Natural killer cell treated with Interleukin-12 subunit alpha and Interleukin-12 subunit beta and Interleukin-15 and Interleukin-18, amount 100 ng/mL, for 72 hours (primary cell): ENCODE results near the gene TENM4. TPM values are rescaled to one million over a fixed set of nuclear protein-coding genes. Genes with fewer than 3 reads are reported as not detected.
"Not testable (repeated sequence)": the region's sequence is repeated elsewhere in the genome, so short reads cannot be mapped to it uniquely, and the experiment has no call there.

Experiments
- ATAC-seq, 2 donors: fragments of 150-1000 bp; cut with Tn5 transposase in 1 of 2; sonication (Bioruptor Pico), chemical (Tn5 transposase) in 1 of 2; 2 replicates each; pipeline ENCODE4 v1.10.0; 2021
- DNase-seq: peaks from one replicate; pipeline ENCODE4 v3.0.0; 2022; ENCODE audit warnings: low spot score
- H3K27ac Mint-ChIP-seq, 2 donors: 1 replicate in 1 of 2; 2 replicates in 1 of 2; pipeline ENCODE4 v1.8.0; 2022; ENCODE audit warnings: mixed read lengths in 2 of 2, mild to moderate bottlenecking in 1 of 2, moderate library complexity in 1 of 2
- H3K27me3 Mint-ChIP-seq, 2 donors: 1 replicate in 1 of 2; 2 replicates in 1 of 2; pipeline ENCODE4 v1.8.0; 2022; ENCODE audit warnings: mixed read lengths in 2 of 2
- H3K36me3 Mint-ChIP-seq: one replicate; pipeline ENCODE4 v1.8.0; 2022; ENCODE audit warnings: mixed read lengths
- H3K4me1 Mint-ChIP-seq, 2 donors: 1 replicate in 1 of 2; 2 replicates in 1 of 2; pipeline ENCODE4 v1.8.0; 2022; ENCODE audit warnings: low read depth in 2 of 2, mixed read lengths in 2 of 2, mild to moderate bottlenecking in 1 of 2
- H3K4me3 Mint-ChIP-seq: one replicate; pipeline ENCODE4 v1.8.0; 2022; ENCODE audit warnings: mixed read lengths
- H3K9me3 Mint-ChIP-seq: 2 replicates; pipeline ENCODE4 v1.8.0; 2022; ENCODE audit warnings: mixed read lengths
- total RNA-seq, 2 donors: library from RNA; stranded (reverse); gene quantifications; one replicate each; pipeline ENCODE4 v1.2.3, GENCODE V29; 2022

TENM4 gene
- total RNA-seq, 2 donors from 2014 or later: not detected

GRCh38 chr11:78649361-78650215 lies 791.2 kb downstream of the TENM4 start:
- peaks cover 7 to 9% of the 10 kb centered on the region in 2 donors for H3K27me3 Mint-ChIP-seq
- DNase-seq (no peak), ATAC-seq (no peak)
- no peak overlapping the region for H3K4me3 Mint-ChIP-seq
- H3K9me3 Mint-ChIP-seq: no peaks in the 10 kb centered on the region
- no peaks in the 10 kb centered on the region for H3K36me3 Mint-ChIP-seq
- no peak overlapping the region for H3K27ac Mint-ChIP-seq
- peaks cover 0 to 3% of the 10 kb centered on the region in 2 donors for H3K4me1 Mint-ChIP-seq

GRCh38 chr11:78647986-78648875 lies 792.6 kb downstream of the TENM4 start:
- no peak for ATAC-seq
- DNase-seq: no peak

DNA sequence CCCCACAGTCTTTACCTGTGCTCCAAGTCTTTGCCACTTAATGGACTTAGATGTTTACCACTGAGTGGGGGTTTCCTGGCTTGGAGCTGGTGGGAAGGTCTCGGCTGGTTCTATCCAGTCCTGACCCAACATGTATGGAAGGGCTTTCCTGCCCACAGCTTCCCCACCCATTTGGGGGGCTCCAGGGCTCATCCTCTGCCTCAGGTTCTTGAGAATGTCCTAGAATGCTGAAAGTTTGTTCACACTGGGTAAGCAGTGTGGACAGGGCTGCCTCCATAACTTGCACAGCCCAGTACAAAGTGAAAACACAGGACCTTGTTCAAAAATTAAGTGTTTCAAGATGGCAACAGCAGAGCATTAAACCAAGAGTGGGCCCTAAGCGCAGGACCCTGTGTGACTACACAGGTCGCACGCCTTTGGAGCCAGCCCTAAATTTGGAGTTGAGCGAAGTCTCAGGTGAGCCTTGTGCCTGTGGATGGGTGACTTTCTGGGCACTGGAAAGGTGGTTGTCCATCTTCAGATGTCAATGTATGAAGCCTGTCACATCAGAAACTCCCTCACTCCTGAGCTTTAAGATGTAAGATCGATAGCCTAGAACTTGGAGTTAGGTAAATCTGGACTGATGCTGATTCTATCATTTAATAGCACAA lies 793.4 kb downstream of the TENM4 start:
- Mint-ChIP-seq H3K27me3 (peaks cover 11 to 17% of the 10 kb centered on the region in 2 donors), H3K27ac (no peak overlapping the region), H3K4me1 (peaks cover 3 to 4% of the 10 kb centered on the region in 2 donors), H3K36me3 (no peaks in the 10 kb centered on the region), H3K9me3 (no peaks in the 10 kb centered on the region), H3K4me3 (no peak overlapping the region)
- no peak for ATAC-seq
- DNase-seq: no peak

More at GRCh38 chr11:78647986-78648875, 792.6 kb downstream of the TENM4 start:
- H3K27me3 Mint-ChIP-seq: peaks cover 11% of the 10 kb centered on the region in 2 donors
- no peak overlapping the region for H3K4me3 Mint-ChIP-seq
- no peaks in the 10 kb centered on the region for H3K36me3 Mint-ChIP-seq
- H3K27ac Mint-ChIP-seq: no peak overlapping the region
- peaks cover 1 to 3% of the 10 kb centered on the region in 2 donors for H3K4me1 Mint-ChIP-seq
- no peaks in the 10 kb centered on the region for H3K9me3 Mint-ChIP-seq

GRCh38 chr11:78646564-78647185 lies 794.2 kb downstream of the TENM4 start:
- H3K4me1 Mint-ChIP-seq: peaks cover 3 to 4% of the 10 kb centered on the region in 2 donors
- ATAC-seq (no peak), DNase-seq (no peak)
- no peak overlapping the region for H3K27ac Mint-ChIP-seq
- H3K27me3 Mint-ChIP-seq: peaks cover 11 to 17% of the 10 kb centered on the region in 2 donors
- no peak overlapping the region for H3K4me3 Mint-ChIP-seq
- H3K36me3 Mint-ChIP-seq: no peaks in the 10 kb centered on the region
- H3K9me3 Mint-ChIP-seq: no peaks in the 10 kb centered on the region

DNA sequence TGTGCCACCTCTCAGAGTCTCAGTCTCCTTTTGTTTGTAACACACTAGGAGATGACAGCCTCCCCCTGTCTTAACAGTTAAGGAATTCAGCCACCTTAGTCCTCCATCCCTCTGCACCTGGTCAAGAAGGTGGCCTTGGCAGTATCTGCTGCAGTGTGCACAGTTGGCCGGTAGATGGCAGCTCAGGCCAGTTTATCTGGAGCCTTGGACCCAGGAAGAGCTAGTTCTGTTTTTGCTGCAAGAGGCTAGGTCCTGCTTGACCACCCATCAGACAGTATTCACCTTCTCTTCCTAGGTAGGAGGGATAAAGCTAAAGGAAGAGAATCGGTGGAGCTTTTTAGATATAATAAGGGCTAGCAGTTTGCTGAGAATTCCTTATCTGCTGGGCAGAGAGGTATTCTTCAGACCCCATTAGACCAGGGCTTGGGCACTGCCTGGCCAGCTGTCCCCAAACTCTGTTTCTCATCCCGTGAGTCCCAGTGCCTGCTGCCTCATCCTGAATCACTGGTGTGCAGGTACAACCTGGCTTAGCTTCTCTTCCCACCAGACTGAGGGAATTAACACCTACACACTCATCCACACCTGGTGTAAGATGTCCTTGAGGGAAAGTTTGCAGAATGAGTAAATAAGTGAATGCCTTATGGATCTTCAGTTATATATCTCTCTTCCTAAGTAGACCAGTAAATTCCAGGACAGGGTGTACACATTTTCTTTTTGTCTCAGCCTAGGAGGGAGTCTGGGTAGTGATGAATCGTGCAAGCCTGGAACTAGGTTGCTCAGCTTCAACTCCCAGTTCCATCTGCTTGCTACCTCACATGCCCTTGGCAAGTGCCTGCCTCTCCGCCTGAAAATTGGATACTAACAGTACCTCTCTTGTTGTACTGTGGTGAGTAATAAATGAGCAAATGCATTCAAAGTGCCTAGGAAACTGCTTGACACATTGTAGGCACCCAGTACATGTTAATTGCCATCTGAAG lies 795.3 kb downstream of the TENM4 start:
- Mint-ChIP-seq H3K4me1 (peaks cover 3 to 4% of the 10 kb centered on the region in 2 donors), H3K27ac (no peak overlapping the region), H3K9me3 (no peaks in the 10 kb centered on the region), H3K36me3 (no peaks in the 10 kb centered on the region), H3K4me3 (no peak overlapping the region), H3K27me3 (peaks cover 6 to 14% of the 10 kb centered on the region in 2 donors)
- ATAC-seq: peak; percentile 76 to 81
- DNase-seq: peak; percentile 69

- H3K27ac Mint-ChIP-seq: no peak overlapping the region
- DNase-seq: no peak
- H3K9me3 Mint-ChIP-seq: no peaks in the 10 kb centered on the region
- peaks cover 3 to 4% of the 10 kb centered on the region in 2 donors for H3K4me1 Mint-ChIP-seq
- H3K4me3 Mint-ChIP-seq: no peak overlapping the region
- no peaks in the 10 kb centered on the region for H3K36me3 Mint-ChIP-seq
- H3K27me3 Mint-ChIP-seq: peaks cover 6 to 10% of the 10 kb centered on the region in 2 donors
- ATAC-seq: no peak
Measured at GRCh38 chr11:78643676-78644056, 797.2 kb downstream of the TENM4 start.

DNA sequence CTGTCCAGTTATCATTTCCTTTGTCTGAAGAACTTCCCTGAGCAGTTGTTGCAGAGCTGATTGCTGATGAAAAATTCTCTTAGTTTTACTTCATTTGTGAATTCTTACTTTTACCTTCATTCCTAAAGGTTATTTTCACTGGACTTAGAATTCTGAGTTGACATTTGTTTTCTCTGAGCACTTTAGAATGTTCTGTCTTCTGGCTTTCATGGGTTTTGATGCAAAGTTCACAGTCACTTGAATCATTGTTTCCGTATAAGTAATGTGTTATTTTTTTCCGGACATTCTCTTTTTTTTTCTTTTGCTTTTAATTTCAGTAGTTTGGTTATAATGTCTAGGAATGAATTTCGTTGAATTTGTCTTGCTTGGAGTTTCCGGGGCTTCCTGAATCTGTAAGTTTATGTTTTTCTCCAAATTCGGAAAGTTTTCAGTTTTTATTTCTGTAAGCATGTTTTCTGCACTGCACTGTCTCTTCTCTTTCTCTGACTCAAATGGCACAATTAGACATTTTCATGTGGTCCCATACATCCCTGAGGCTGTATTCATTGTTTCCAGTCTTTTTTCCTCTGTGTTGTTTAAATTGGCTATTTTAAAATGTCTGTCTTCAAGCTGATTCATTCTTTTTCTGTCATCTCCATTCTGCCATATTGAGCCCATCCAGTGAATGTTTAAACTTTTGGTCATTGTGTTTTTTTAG lies 797.7 kb downstream of the TENM4 start:
- peaks cover 6 to 10% of the 10 kb centered on the region in 2 donors for H3K27me3 Mint-ChIP-seq
- no peak for ATAC-seq
- H3K36me3 Mint-ChIP-seq: no peaks in the 10 kb centered on the region
- no peaks in the 10 kb centered on the region for H3K9me3 Mint-ChIP-seq
- peaks cover 3 to 4% of the 10 kb centered on the region in 2 donors for H3K4me1 Mint-ChIP-seq
- DNase-seq: no peak
- no peak overlapping the region for H3K4me3 Mint-ChIP-seq
- H3K27ac Mint-ChIP-seq: no peak overlapping the region

DNA sequence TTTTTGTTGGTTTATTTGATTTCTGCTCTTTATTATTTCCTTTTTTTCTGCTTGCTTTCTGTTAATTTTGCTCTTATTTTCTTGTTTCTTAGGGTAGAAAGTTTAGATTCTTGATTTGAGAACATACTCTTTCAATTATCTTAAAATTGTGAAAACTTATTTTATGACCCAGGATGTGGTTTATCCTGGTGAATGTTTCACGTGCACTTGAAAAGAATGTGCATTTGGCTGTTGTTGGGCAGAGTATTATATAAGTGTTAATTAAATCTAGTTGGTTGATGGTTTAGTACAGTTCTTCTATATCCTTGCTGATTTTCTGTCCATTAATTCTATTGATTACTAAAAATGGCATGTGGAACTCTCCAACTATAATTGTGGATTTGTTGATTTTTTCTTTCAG lies 799.3 kb downstream of the TENM4 start:
- peaks cover 10 to 18% of the 10 kb centered on the region in 2 donors for H3K27me3 Mint-ChIP-seq
- DNase-seq: no peak
- H3K27ac Mint-ChIP-seq: no peak overlapping the region
- ATAC-seq: no peak
- no peaks in the 10 kb centered on the region for H3K36me3 Mint-ChIP-seq
- H3K4me3 Mint-ChIP-seq: no peak overlapping the region
- H3K9me3 Mint-ChIP-seq: no peaks in the 10 kb centered on the region
- peaks cover 3 to 4% of the 10 kb centered on the region in 2 donors for H3K4me1 Mint-ChIP-seq

GRCh38 chr11:78638704-78639380 lies 802.0 kb downstream of the TENM4 start:
- Mint-ChIP-seq H3K27me3 (peaks cover 11 to 18% of the 10 kb centered on the region in 2 donors), H3K4me3 (no peak overlapping the region), H3K27ac (no peak overlapping the region), H3K9me3 (no peaks in the 10 kb centered on the region), H3K36me3 (peaks cover 6% of the 10 kb centered on the region), H3K4me1 (peaks cover 0 to 4% of the 10 kb centered on the region in 2 donors)
- ATAC-seq (no peak), DNase-seq (no peak)

GRCh38 chr11:78637527-78637926 lies 803.3 kb downstream of the TENM4 start:
- not testable (repeated sequence) for ATAC-seq, H3K36me3 Mint-ChIP-seq, H3K4me1 Mint-ChIP-seq, H3K4me3 Mint-ChIP-seq, H3K27me3 Mint-ChIP-seq, DNase-seq, H3K27ac Mint-ChIP-seq, H3K9me3 Mint-ChIP-seq

DNA sequence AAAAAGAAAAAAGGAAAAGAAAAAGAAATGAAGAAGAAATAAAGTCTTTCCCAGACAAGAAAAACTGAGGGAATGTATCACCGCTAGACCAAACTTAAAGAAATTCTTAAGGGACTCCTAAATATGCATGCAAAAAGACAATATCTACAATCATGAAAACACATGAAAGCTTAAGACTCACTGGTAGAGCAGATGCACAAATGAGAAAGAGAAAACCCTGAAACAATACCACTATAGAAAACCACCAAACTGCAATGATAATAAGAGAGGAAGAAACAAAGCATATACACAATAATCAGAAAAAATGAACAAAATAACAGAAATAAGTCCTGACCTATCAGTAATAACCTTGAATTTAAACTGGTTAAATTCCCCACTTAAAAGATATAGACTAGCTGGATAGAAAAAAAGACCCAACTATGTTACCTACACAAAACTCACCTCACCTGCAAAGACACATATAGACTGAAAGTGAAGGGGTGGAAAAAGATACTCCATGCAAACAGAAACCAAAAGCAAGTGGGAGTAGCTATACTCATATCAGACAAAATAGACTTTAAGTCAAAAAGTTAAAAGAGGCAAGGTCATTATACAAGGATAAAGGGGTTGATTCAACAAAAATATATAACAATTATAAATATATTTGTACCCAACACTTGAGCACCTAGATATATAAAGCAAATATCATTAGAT lies 804.9 kb downstream of the TENM4 start:
- H3K36me3 Mint-ChIP-seq: peaks cover 6% of the 10 kb centered on the region
- H3K27me3 Mint-ChIP-seq: peaks cover 8 to 11% of the 10 kb centered on the region in 2 donors
- no peak overlapping the region for H3K4me3 Mint-ChIP-seq
- no peaks in the 10 kb centered on the region for H3K4me1 Mint-ChIP-seq
- no peaks in the 10 kb centered on the region for H3K9me3 Mint-ChIP-seq
- DNase-seq (no peak), ATAC-seq (no peak)
- no peak overlapping the region for H3K27ac Mint-ChIP-seq
